Measurements from ENCODE around the gene RBMS3.
"Not testable (repeated sequence)": the region's sequence is repeated elsewhere in the genome, so short reads cannot be mapped to it uniquely, and the experiment has no call there.

The RBMS3 gene

GRCh38 chr3:29313981-29314726 is 33.3 kb downstream of the RBMS3 start:
- no peak for DNase-seq

DNA sequence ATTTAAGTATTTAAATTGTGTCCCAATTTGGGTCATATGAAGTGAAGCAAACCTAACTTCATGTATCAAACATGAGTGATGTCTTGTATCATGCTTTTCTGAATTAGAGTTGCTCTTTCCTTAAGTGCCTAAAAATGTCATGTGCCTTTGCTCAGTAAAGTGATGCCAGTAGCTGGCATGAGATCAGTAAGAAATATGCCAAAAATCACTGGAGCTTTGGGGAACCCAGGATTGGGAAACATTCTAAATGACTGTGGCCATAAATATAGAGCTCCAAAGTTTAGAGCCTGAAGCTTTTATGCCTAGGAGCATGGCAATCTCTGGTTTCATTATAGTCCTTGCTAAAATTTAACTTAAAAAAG is 33.8 kb downstream of the RBMS3 start:
- no peak for DNase-seq

DNA sequence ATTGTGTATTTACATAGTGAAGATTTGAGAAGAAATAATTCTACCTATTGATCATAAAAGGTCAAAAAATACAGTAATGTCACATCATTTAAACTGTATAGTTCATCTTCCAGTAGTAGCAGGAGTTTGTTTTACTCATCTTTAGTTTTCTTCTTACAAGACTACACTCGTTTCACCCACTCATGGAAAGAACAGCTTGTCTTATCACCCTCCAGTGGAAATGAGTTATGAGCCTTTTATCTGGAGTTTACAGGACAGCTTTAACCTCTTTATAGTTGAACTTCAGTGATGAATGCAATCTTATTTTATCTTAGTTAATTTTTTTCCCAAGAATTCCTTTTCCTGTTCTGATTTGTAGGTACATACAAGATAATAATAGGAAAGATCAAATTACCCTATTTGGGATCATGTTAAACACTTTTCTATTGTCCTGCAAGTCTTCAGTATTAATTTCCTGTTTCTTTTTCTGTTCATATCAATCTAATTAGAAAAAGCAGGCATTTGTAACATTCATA is 36.8 kb downstream of the RBMS3 start:
- DNase-seq: no peak

- DNase-seq: no peak
These were observed 37.4 kb downstream of the RBMS3 start for GRCh38 chr3:29318251-29318650.

DNA sequence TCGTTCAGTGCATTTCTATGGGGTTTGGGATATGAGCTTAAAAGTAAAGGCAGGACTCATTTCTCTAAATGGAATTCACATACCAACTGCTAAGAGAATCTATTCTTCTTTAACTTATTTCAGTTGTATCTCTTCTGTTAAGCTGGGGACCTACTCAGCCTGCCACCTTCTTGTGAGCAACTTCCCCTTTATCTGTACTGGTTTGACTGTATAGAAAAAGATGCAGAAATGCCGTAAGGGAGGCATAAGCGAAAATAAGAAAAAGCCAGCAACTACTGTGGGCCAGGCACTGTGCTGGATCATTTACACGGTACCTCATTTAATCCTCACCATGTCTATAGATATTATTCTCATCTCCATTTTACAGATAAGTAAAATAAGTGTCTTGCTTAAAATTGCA is 38.4 kb downstream of the RBMS3 start:
- DNase-seq: no peak

DNA sequence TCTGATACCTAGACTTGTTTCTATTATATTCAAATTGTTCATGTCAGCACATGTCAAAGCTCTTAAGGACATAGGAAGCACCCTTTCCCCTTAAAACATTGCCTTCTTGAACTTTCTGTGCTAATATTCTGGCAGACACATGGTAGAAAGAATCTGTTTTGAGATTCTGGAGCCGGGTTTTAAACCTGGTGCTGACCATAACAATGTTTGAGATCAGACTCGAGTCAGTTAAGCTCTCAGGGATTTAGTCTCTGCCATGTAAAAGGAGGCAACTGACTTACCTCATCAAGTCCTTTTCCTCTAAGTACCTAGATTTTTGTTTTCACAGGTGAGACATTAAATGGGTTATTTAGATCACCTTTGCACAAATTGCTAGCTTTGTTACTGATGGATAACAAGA is 38.9 kb downstream of the RBMS3 start:
- DNase-seq: no peak

- DNase-seq: no peak
These were observed 41.7 kb downstream of the RBMS3 start for GRCh38 chr3:29322586-29322985.

DNA sequence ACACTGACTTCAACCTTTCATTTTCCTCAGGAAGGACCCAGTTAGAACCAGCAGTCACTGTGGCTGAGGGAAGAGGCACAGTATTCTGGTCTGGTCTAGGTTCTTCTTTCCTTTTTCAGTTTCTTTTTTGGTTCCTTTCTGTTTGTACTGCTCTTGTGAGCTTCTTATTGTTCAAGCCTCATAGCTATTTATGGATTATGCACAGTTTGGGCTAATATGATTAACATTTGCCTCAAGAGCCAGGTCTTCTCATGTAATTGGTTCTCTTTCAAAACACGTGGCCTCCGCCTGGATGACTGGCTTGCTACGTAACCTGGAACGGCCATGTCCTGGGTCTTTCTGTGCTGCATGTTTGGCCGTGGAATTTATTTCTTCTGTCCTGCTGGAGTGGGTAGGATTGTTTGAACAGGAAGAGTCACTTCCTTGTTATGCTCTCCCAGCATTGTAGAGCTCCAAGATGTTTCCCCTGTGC is 43.3 kb downstream of the RBMS3 start:
- DNase-seq: no peak

DNA sequence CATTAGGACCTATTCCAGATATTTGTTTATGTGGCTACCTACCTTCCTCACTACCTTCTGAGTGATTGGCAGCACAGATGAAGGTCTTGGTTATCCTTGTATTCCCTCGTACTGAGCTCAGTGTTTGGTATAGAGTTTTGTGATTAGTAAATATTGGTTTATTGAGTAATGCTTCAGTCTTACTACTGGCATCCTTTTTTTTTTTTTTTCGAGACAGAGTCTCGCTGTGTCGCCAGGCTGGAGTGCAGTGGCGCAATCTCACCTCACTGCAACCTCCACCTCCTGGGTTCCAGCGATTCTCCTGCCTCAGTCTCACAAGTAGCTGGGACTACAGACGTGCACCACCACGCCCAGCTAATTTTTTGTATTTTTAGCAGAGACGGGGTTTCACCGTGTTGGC is 45.7 kb downstream of the RBMS3 start:
- DNase-seq: not testable (repeated sequence)

GRCh38 chr3:29329986-29330890 is 49.4 kb downstream of the RBMS3 start:
- no peak for DNase-seq

DNA sequence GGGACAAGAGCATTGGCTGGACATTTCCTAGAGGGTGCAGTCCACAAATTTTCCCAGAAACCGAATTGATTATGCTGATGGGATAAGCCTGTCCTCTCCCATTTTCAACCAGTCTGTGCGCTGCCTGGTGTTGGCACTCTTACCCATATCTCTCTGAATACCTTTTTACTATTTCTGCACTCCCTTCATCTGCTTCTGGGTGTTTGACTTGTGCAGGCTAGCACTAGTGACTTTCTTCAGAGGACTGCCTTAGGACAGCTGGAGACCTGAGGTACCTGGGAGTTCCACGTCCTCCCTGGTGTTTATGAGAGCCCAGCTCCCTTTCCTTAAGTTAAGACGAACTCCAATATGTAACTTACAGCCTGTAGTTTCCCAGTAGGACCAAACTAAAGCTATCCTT is 50.2 kb downstream of the RBMS3 start:
- DNase-seq: no peak

DNA sequence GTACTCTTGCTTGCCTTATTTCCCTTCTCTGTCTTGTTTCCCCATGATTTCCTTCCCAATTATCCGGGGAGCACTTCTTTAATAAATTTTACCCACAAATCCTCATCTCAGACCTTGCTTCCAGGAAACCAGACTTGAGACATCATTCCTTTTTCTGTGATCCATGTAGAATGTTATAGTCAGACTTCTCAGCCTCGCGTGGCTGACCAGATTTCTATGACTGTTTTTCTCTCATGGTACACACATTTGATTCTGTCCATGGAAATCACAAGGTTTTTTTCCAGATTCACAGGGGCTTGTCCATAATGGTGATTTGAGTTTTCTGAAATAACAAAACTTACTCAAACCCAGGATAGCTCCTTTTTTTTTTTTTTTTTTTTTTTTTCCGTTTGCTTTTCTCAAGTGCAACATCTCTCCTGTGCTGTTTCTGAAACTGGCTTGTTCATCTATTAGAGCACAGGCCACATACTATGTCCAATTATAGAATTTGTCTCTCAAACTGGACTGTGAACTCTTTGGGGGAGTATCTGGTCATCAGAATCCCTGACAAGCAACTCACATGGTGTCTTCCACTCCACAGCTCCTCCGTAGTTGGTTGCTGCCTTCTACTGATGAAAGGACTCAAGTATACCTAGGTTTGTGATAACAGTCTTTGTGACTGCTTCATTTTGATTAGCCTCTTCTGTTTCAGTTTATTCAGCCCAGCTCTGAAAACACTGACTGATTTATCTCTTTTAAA is 50.8 kb downstream of the RBMS3 start:
- DNase-seq: no peak

DNA sequence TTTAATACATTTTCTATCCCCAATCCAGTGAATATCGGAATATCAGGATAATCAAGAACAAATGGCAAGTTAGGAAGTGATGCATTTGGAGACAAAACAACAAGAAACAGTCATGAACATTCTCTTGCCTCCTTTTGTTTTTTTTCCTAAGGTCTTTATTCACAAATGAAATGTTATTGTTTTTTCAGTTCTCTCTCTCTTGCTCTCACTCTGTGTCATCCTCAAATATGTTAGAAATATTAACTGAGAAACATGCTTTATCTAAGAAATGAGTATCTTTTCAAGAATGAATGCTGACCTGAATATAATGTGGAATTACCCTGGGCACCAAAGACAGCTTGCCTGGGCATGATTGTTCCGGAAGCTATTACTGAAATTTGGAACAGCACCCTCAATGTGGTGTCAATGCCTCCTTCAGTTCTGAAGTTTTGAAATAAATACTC is 51.3 kb downstream of the RBMS3 start:
- DNase-seq: no peak

DNA sequence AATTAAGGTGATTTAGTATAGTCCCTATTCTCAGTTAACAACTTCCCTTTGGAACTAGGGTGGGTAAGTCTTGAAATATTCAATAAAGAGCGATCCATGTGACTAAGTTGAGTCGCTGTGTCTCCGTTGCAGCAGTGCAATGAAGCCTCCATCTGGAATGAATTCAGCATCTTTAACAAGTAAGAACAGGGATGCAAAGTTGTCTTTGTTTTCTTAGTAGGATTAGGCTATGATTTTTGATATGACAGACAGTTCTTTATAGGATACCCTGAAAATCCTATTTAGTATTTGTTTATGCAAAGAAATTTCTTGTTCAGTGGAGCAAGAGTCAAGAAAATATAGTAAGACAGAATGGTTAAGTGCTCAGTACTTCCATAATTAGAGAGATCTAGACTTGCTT is 52.7 kb downstream of the RBMS3 start:
- no peak for DNase-seq

- no peak for DNase-seq
These were observed 53.8 kb downstream of the RBMS3 start for GRCh38 chr3:29334706-29335105.

- no peak for DNase-seq
These were observed 54.6 kb downstream of the RBMS3 start for GRCh38 chr3:29335438-29335837.

DNA sequence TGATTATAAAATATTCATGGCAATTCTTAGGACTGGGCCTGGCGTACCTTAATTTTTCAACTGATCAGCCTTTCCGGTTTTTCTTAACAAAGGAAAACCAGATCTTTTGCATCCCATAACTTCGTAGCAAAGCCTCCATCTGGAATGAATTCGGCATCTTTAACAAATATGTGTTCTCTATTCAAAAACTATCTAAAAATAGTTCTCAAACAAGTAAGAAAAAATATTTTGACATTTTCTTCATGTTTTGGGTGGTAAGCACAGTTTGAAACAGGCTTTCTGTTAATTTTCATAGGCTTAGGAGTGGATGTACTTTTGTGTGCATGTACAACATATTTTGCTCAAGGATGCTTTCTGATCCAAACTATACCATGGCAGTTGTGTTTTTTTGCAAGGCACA is 55.1 kb downstream of the RBMS3 start:
- DNase-seq: no peak

- no peak for DNase-seq
These were observed 56.7 kb downstream of the RBMS3 start for GRCh38 chr3:29337565-29337964.

DNA sequence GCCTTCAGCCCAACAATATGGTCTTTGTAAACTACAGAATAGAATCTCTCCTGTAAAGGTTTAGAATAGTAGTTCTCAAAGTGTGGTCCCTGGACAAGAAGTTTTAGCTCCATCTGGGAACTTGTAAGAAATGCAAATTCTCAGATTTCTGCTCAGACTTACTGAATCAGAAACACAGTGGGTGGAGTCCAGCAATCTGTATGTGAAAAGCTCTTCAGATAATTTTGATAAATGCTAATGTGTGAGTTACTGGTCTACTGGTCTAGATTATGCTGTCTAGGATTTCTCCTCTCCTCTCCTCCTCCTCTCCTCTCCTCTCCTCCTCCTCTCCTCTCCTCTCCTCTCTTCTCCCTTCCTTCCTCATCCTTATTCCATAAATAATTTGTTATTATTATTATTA is 57.5 kb downstream of the RBMS3 start:
- no peak for DNase-seq

DNA sequence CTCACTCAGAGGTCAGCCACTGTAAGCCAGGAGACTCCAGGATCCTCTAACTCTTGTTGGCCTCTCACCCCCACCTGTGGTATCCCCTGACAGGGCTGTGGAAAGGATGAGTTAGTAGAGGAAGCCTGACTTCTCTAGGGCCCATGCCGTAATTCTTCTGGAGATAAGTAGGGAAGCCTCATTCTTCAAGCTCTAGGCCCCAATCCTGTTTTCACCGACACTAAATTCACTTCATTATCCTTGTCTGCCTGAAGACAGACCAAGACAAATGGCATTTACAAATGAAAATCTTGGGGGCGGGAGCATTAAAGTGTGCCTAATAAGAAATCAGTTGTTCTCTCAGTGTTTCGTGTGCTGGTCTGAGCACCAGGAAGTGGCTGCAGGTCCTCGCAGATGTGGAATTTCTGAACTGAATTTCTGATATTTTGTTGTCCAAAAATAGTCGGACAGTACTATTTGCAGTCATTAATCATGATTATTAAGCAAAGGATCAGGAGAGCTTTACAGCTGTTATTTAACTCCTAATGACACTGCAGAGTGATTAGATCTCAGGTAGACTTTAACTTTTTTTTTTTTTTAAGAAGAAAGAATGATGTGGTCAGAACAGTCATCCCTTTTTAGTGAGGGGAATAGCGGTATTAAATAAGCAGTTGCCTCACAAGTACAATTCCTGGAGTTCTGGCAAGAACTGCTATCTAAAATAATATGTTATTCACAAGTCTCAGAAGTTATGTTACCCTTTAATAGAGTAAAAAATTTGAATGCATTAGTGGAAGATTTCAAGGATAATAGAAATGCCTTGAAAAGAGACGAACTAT is 58.4 kb downstream of the RBMS3 start:
- DNase-seq: no peak

DNA sequence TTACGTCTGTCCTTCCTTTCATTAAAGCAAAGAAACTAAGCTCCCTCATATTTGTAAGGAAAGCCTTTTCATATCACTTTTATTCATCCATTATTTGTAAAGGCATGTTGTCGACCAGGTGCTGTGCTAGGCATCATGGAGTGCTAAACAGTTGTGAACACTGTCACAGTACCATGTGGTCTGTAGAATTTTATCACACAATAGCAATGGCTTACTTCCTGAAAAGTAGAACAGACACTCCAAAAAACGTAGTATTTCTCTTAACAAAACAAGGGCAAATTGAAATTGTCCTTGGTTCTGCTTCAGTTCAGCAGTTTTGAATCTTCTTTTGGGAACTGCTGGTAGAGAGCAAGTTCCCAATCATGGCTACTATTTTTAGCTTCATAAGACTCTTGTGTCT is 63.3 kb downstream of the RBMS3 start:
- DNase-seq: no peak

DNA sequence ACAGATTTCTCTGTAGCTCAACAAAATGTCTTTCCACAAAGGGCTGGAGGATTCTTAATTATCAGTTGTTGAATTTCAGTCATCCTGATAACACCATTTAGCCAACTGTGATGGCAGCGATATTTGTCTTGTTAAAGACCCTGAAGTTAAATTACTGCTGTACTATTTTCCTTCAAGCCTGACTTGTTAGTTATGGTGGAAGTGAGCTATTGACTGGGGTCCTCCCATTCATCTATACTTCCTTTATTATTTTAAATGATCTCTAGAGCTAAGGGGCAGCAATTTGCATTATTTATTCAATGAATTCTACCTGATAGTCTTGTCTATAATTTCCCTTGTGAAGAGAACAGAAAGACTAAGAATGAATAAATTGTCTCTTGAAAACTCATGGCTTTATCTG is 64.1 kb downstream of the RBMS3 start:
- DNase-seq: no peak

Data from GOT3 (cell line).